Activated T-cell treated with anti-CD3 and anti-CD28 coated beads, Interleukin-2, amount 50 U/mL, for 1 hour (primary cell): Measurements from ENCODE around the gene ATP5F1B.

Source experiments
- DNase-seq: peaks from one replicate; pipeline ENCODE4 v3.0.0-alpha.2; 2020

ATP5F1B gene

GRCh38 chr12:56616244-56616643, 29.5 kb downstream of the ATP5F1B start:
- no peak for DNase-seq

GRCh38 chr12:56614627-56615026, 31.2 kb downstream of the ATP5F1B start:
- DNase-seq: no peak

- no peak for DNase-seq
Observed at GRCh38 chr12:56604355-56604754, 41.4 kb downstream of the ATP5F1B start.

GRCh38 chr12:56602239-56602638, 43.5 kb downstream of the ATP5F1B start:
- DNase-seq: no peak

GRCh38 chr12:56601503-56601902, 44.3 kb downstream of the ATP5F1B start:
- peak; percentile 31 for DNase-seq

- no peak for DNase-seq
Observed at GRCh38 chr12:56600753-56601152, 45.0 kb downstream of the ATP5F1B start.

- DNase-seq: no peak
Observed at GRCh38 chr12:56599797-56600196, 46.0 kb downstream of the ATP5F1B start.

- DNase-seq: no peak
Observed at GRCh38 chr12:56599041-56599440, 46.7 kb downstream of the ATP5F1B start.

- DNase-seq: no peak
Observed at GRCh38 chr12:56596815-56597214, 49.0 kb downstream of the ATP5F1B start.

GRCh38 chr12:56593909-56594621, 51.7 kb downstream of the ATP5F1B start:
- peak; percentile 68 for DNase-seq

- no peak for DNase-seq
Observed at GRCh38 chr12:56591961-56592360, 53.8 kb downstream of the ATP5F1B start.

- DNase-seq: no peak
Observed at GRCh38 chr12:56591126-56591525, 54.7 kb downstream of the ATP5F1B start.

- DNase-seq: no peak
Observed at GRCh38 chr12:56590237-56590830, 55.5 kb downstream of the ATP5F1B start.

- no peak for DNase-seq
Observed at GRCh38 chr12:56589783-56590182, 56.0 kb downstream of the ATP5F1B start.
